H1 (cell line): Measurements from ENCODE around the gene RBP4. TPM values are rescaled to one million over a fixed set of nuclear protein-coding genes. Genes with fewer than 3 reads are reported as not detected.
A peak's percentile ranks its signal among the peaks of the same experiment; 100 is the strongest.

Experiments used
- KDM4A ChIP-seq: IDR thresholded peaks from one replicate; pipeline ENCODE4 v1.7.1; 2012; ENCODE audit warnings: low read depth, mild to moderate bottlenecking, moderate library complexity, low read length, inconsistent platforms; ENCODE audit not compliant: severe bottlenecking
- polyA plus RNA-seq, 7 experiments: library from polyadenylated mRNA; depleted of rRNA in 3 of 7; stranded (reverse) in 5 of 7; unstranded in 2 of 7; fragments of >200 nt in 5 of 7; fragments of 200-250 nt in 2 of 7; gene quantifications; 1 replicate in 5 of 7; 2 replicates in 1 of 7; 4 replicates in 1 of 7; pipeline versions ENCODE4 v1.2.1 to v1.2.3, GENCODE V29; 2011 to 2013; ENCODE audit warnings: missing spikeins in 2 of 7, mixed read lengths in 2 of 7
- total RNA-seq: library from RNA; stranded (reverse); fragmentation: NEBNext Ultra II Directional; extraction: Animal tissue kit (Norgen Biotek cat#: 25700); gene quantifications from 2 replicates; pipeline ENCODE4 v1.2.1, GENCODE V29; 2021

The RBP4 gene
- total and polyA plus RNA-seq, 2 of the 8 experiments (the other 6 are each of a cell fraction or from before 2014, with no cell fraction given), result 0.42 to 0.97 TPM

- peak; percentile 46 for TF ChIP-seq KDM4A
Measured at GRCh38 chr10:93601146-93601773, at the start of gene RBP4 (continued).
